Measurements from ENCODE around the gene TMEM238. TPM values are rescaled to one million over a fixed set of nuclear protein-coding genes. Genes with fewer than 3 reads are reported as not detected.

Gene TMEM238
- total RNA-seq, 1 donor from 2014 or later: 7.9 TPM

GRCh38 chr19:55383279-55384130, 587 bp downstream of the TMEM238 start:
- intact Hi-C loops (cut with micrococcal nuclease): loop anchor here (2.0 to 10.0 kb wide), 2 partner anchors 23 to 221 kb away; partner anchors contain the start of genes UBE2S, ZNF524 and ZNF865
- Mint-ChIP-seq H3K36me3 (ENCODE audit: low read depth) (peaks cover 56% of the 10 kb centered on the region), H3K4me3 (ENCODE audit: low read depth) (peak overlapping the region; percentile 86), H3K9me3 (no peaks in the 10 kb centered on the region), H3K27ac (peak overlapping the region; percentile 90), H3K27me3 (ENCODE audit: low read depth) (no peaks in the 10 kb centered on the region), H3K4me1 (ENCODE audit: low read depth) (peaks cover 39% of the 10 kb centered on the region)
- peak; percentile 51 for DNase-seq (ENCODE audit: low spot score)

GRCh38 chr19:55382522-55383054, 1.5 kb downstream of the TMEM238 start:
- DNase-seq (ENCODE audit: low spot score): no peak
- Mint-ChIP-seq H3K9me3 (no peaks in the 10 kb centered on the region), H3K4me3 (ENCODE audit: low read depth) (peak overlapping the region; percentile 86), H3K4me1 (ENCODE audit: low read depth) (peaks cover 34% of the 10 kb centered on the region), H3K27ac (peak overlapping the region; percentile 90), H3K27me3 (ENCODE audit: low read depth) (no peaks in the 10 kb centered on the region), H3K36me3 (ENCODE audit: low read depth) (peaks cover 47% of the 10 kb centered on the region)
- intact Hi-C loops (cut with micrococcal nuclease): loop anchor here (10.0 kb wide), 1 partner anchor 222 kb away; the partner anchor contains the start of genes ZNF524 and ZNF865

GRCh38 chr19:55382013-55382412, 2.1 kb downstream of the TMEM238 start:
- H3K27me3 Mint-ChIP-seq (ENCODE audit: low read depth): no peaks in the 10 kb centered on the region
- peaks cover 28% of the 10 kb centered on the region for H3K4me1 Mint-ChIP-seq (ENCODE audit: low read depth)
- peaks cover 41% of the 10 kb centered on the region for H3K36me3 Mint-ChIP-seq (ENCODE audit: low read depth)
- peak overlapping the region; percentile 58 for H3K27ac Mint-ChIP-seq
- no peaks in the 10 kb centered on the region for H3K9me3 Mint-ChIP-seq
- intact Hi-C loops (cut with micrococcal nuclease): loop anchor here (10.0 kb wide), 1 partner anchor 223 kb away; the partner anchor contains the start of genes ZNF524 and ZNF865
- peak overlapping the region; percentile 86 for H3K4me3 Mint-ChIP-seq (ENCODE audit: low read depth)
- no peak for DNase-seq (ENCODE audit: low spot score)

- intact Hi-C loops (cut with micrococcal nuclease): no loop called here
- Mint-ChIP-seq H3K36me3 (ENCODE audit: low read depth) (peaks cover 27% of the 10 kb centered on the region), H3K4me1 (ENCODE audit: low read depth) (peaks cover 14% of the 10 kb centered on the region), H3K4me3 (ENCODE audit: low read depth) (no peak overlapping the region), H3K9me3 (no peaks in the 10 kb centered on the region), H3K27me3 (ENCODE audit: low read depth) (peaks cover 6% of the 10 kb centered on the region), H3K27ac (no peak overlapping the region)
- DNase-seq (ENCODE audit: low spot score): no peak
Observed at GRCh38 chr19:55379174-55379573, 4.9 kb downstream of the TMEM238 start.

- Mint-ChIP-seq H3K4me1 (ENCODE audit: low read depth) (peaks cover 11% of the 10 kb centered on the region), H3K9me3 (no peaks in the 10 kb centered on the region), H3K4me3 (ENCODE audit: low read depth) (no peak overlapping the region), H3K27ac (no peak overlapping the region), H3K27me3 (ENCODE audit: low read depth) (peaks cover 11% of the 10 kb centered on the region), H3K36me3 (ENCODE audit: low read depth) (peaks cover 20% of the 10 kb centered on the region)
- intact Hi-C loops (cut with micrococcal nuclease): no loop called here
- no peak for DNase-seq (ENCODE audit: low spot score)
Observed at GRCh38 chr19:55377356-55378131, 6.5 kb downstream of the TMEM238 start.

- Mint-ChIP-seq H3K9me3 (no peaks in the 10 kb centered on the region), H3K36me3 (ENCODE audit: low read depth) (peaks cover 8% of the 10 kb centered on the region), H3K27me3 (ENCODE audit: low read depth) (peaks cover 20% of the 10 kb centered on the region), H3K4me1 (ENCODE audit: low read depth) (peaks cover under 1% of the 10 kb centered on the region), H3K4me3 (ENCODE audit: low read depth) (no peak within 1 kb of the TSS), H3K27ac (no peak within 1 kb of the TSS)
- intact Hi-C loops (cut with micrococcal nuclease): no loop called here
- no peak for DNase-seq (ENCODE audit: low spot score)
Observed at GRCh38 chr19:55376241-55376933, 7.7 kb downstream of the TMEM238 start, which contains the start of gene TMEM190. Gene TMEM190, plus strand, starts transcription at chr19:55376826. Its CDS starts 28 bp downstream, at chr19:55376854.

GRCh38 chr19:55373993-55374757, 9.9 kb downstream of the TMEM238 start:
- H3K4me1 Mint-ChIP-seq (ENCODE audit: low read depth): no peaks in the 10 kb centered on the region
- no peak overlapping the region for H3K27ac Mint-ChIP-seq
- intact Hi-C loops (cut with micrococcal nuclease): no loop called here
- H3K4me3 Mint-ChIP-seq (ENCODE audit: low read depth): no peak overlapping the region
- H3K27me3 Mint-ChIP-seq (ENCODE audit: low read depth): peaks cover 33% of the 10 kb centered on the region
- H3K36me3 Mint-ChIP-seq (ENCODE audit: low read depth): peaks cover under 1% of the 10 kb centered on the region
- no peak for DNase-seq (ENCODE audit: low spot score)
- no peaks in the 10 kb centered on the region for H3K9me3 Mint-ChIP-seq

- DNase-seq (ENCODE audit: low spot score): no peak
- no peak overlapping the region for H3K27ac Mint-ChIP-seq
- no peaks in the 10 kb centered on the region for H3K36me3 Mint-ChIP-seq (ENCODE audit: low read depth)
- H3K4me3 Mint-ChIP-seq (ENCODE audit: low read depth): no peak overlapping the region
- intact Hi-C loops (cut with micrococcal nuclease): no loop called here
- no peaks in the 10 kb centered on the region for H3K9me3 Mint-ChIP-seq
- H3K27me3 Mint-ChIP-seq (ENCODE audit: low read depth): peaks cover 39% of the 10 kb centered on the region
- no peaks in the 10 kb centered on the region for H3K4me1 Mint-ChIP-seq (ENCODE audit: low read depth)
Observed at GRCh38 chr19:55373306-55373992, 10.6 kb downstream of the TMEM238 start.

- intact Hi-C loops (cut with micrococcal nuclease): no loop called here
- no peak for DNase-seq (ENCODE audit: low spot score)
- Mint-ChIP-seq H3K27ac (no peak overlapping the region), H3K9me3 (no peaks in the 10 kb centered on the region), H3K4me1 (ENCODE audit: low read depth) (no peaks in the 10 kb centered on the region), H3K4me3 (ENCODE audit: low read depth) (no peak overlapping the region), H3K36me3 (ENCODE audit: low read depth) (no peaks in the 10 kb centered on the region), H3K27me3 (ENCODE audit: low read depth) (peaks cover 42% of the 10 kb centered on the region)
Observed at GRCh38 chr19:55372316-55373081, 11.6 kb downstream of the TMEM238 start.

- no peaks in the 10 kb centered on the region for H3K9me3 Mint-ChIP-seq
- H3K4me1 Mint-ChIP-seq (ENCODE audit: low read depth): no peaks in the 10 kb centered on the region
Observed at GRCh38 chr19:55370305-55370988, 13.6 kb downstream of the TMEM238 start, which contains the start of gene IL11. Gene IL11, minus strand, starts transcription at chr19:55370463. Its CDS starts 153 bp downstream, at chr19:55370310.

More at GRCh38 chr19:55370305-55370988, 13.6 kb downstream of the TMEM238 start, which contains the start of gene IL11:
- Mint-ChIP-seq H3K27me3 (ENCODE audit: low read depth) (peaks cover 40% of the 10 kb centered on the region), H3K27ac (no peak within 1 kb of the TSS), H3K36me3 (ENCODE audit: low read depth) (no peaks in the 10 kb centered on the region), H3K4me3 (ENCODE audit: low read depth) (peak within 1 kb of the TSS; percentile 66)
- intact Hi-C loops (cut with micrococcal nuclease): no loop called here
- no peak for DNase-seq (ENCODE audit: low spot score)
